Measurements from ENCODE around the gene GFOD1. TPM values are rescaled to one million over a fixed set of nuclear protein-coding genes. Genes with fewer than 3 reads are reported as not detected.

The GFOD1 gene
- total RNA-seq, 1 donor from 2014 or later: 0.81 TPM

GRCh38 chr6:13474787-13475186 lies 12.6 kb downstream of the GFOD1 start:
- no peaks in the 10 kb centered on the region for H3K9me3 Mint-ChIP-seq (ENCODE audit: low read depth)
- no peaks in the 10 kb centered on the region for H3K4me1 Mint-ChIP-seq (ENCODE audit: low read depth)
- TF ChIP-seq CTCF (IDR thresholded peaks at IDR 0.05; ENCODE audit: unreplicated experiment): no peak
- H3K27ac Mint-ChIP-seq: no peak overlapping the region
- no peak overlapping the region for H3K4me3 Mint-ChIP-seq (ENCODE audit: low read depth)
- DNase-seq (ENCODE audit: low spot score, unreplicated experiment): no peak
- H3K36me3 Mint-ChIP-seq (ENCODE audit: insufficient read depth): no peaks in the 10 kb centered on the region
- H3K27me3 Mint-ChIP-seq: peaks cover 3% of the 10 kb centered on the region

DNA sequence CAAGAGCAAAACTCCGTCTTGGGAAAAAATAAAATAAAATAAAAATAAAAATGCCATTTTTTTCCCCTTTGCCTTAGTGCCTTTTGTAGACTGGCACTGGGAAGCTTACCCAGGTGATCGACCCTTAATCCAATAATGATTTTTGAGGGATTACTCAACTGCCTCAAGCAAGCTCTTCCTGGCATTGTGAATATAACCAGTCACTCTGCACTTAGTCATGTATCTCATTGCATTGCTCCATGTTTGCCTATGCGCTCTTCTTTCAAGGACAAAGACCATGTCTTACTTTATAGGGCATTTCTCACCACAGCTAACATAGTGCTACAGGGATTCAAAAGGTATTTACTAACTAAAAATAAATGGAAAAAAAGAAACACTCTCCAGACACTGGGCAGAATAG lies 13.0 kb downstream of the GFOD1 start:
- Mint-ChIP-seq H3K4me3 (ENCODE audit: low read depth) (no peak overlapping the region), H3K9me3 (ENCODE audit: low read depth) (no peaks in the 10 kb centered on the region), H3K27ac (no peak overlapping the region), H3K4me1 (ENCODE audit: low read depth) (no peaks in the 10 kb centered on the region), H3K27me3 (no peaks in the 10 kb centered on the region), H3K36me3 (ENCODE audit: insufficient read depth) (no peaks in the 10 kb centered on the region)
- no peak for TF ChIP-seq CTCF (IDR thresholded peaks at IDR 0.05; ENCODE audit: unreplicated experiment)
- DNase-seq (ENCODE audit: low spot score, unreplicated experiment): no peak

GRCh38 chr6:13473768-13474165 lies 13.6 kb downstream of the GFOD1 start:
- Mint-ChIP-seq H3K4me3 (ENCODE audit: low read depth) (no peak overlapping the region), H3K27ac (no peak overlapping the region), H3K9me3 (ENCODE audit: low read depth) (no peaks in the 10 kb centered on the region), H3K27me3 (no peaks in the 10 kb centered on the region), H3K4me1 (ENCODE audit: low read depth) (no peaks in the 10 kb centered on the region), H3K36me3 (ENCODE audit: insufficient read depth) (no peaks in the 10 kb centered on the region)
- TF ChIP-seq CTCF (IDR thresholded peaks at IDR 0.05; ENCODE audit: unreplicated experiment): no peak
- DNase-seq (ENCODE audit: low spot score, unreplicated experiment): no peak

DNA sequence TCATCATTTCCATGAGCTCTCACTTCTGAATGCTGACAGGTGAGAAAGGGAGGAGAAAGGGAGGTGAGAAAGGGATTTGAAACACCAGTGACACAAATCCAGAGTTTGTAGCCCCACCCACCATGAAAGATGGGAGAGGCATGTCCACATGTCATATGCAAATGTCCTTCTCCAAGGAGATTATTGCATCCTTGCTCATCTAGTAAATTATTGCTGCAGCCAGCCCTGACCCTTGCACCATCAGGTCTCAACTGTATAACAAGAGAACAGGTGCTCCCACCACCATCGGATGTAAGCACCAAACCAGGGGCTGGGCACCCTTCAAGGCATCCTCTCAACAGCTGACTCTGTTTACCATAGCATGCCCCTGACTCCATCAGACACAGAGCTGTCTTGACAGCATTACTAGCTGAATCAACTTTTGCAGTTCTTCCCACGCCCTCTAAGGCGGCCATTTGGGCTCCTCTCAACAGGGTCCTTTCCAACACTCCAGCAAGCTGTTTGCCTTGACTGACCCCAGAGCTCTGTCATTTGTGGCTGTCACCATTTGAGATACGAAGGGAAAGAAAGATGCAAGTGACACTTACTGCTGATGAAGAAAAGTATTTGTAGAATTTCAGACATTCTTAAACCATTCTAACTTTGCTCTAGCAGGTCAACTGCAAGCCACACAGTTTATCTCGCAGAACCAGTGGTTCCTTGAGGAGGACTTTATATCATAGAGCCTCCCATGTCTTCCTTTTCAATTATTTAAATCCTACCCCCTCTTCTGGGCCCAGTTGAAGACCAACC lies 14.2 kb downstream of the GFOD1 start:
- Mint-ChIP-seq H3K27me3 (no peaks in the 10 kb centered on the region), H3K36me3 (ENCODE audit: insufficient read depth) (no peaks in the 10 kb centered on the region), H3K4me3 (ENCODE audit: low read depth) (no peak overlapping the region), H3K4me1 (ENCODE audit: low read depth) (no peaks in the 10 kb centered on the region), H3K27ac (no peak overlapping the region), H3K9me3 (ENCODE audit: low read depth) (no peaks in the 10 kb centered on the region)
- TF ChIP-seq CTCF (IDR thresholded peaks at IDR 0.05; ENCODE audit: unreplicated experiment): no peak
- no peak for DNase-seq (ENCODE audit: low spot score, unreplicated experiment)

- Mint-ChIP-seq H3K4me1 (ENCODE audit: low read depth) (no peaks in the 10 kb centered on the region), H3K9me3 (ENCODE audit: low read depth) (no peaks in the 10 kb centered on the region), H3K27ac (no peak overlapping the region), H3K36me3 (ENCODE audit: insufficient read depth) (no peaks in the 10 kb centered on the region), H3K4me3 (ENCODE audit: low read depth) (no peak overlapping the region), H3K27me3 (no peaks in the 10 kb centered on the region)
- no peak for TF ChIP-seq CTCF (IDR thresholded peaks at IDR 0.05; ENCODE audit: unreplicated experiment)
- DNase-seq (ENCODE audit: low spot score, unreplicated experiment): no peak
These were observed 15.3 kb downstream of the GFOD1 start for GRCh38 chr6:13472099-13472498.

Data from progenitor cell of endocrine pancreas (in vitro differentiated cells).